ENCODE results near the gene NUP210. TPM values are rescaled to one million over a fixed set of nuclear protein-coding genes. Genes with fewer than 3 reads are reported as not detected.

NUP210 gene
- total RNA-seq, result 100 to 1,000 TPM; 162 to 171 TPM

DNA sequence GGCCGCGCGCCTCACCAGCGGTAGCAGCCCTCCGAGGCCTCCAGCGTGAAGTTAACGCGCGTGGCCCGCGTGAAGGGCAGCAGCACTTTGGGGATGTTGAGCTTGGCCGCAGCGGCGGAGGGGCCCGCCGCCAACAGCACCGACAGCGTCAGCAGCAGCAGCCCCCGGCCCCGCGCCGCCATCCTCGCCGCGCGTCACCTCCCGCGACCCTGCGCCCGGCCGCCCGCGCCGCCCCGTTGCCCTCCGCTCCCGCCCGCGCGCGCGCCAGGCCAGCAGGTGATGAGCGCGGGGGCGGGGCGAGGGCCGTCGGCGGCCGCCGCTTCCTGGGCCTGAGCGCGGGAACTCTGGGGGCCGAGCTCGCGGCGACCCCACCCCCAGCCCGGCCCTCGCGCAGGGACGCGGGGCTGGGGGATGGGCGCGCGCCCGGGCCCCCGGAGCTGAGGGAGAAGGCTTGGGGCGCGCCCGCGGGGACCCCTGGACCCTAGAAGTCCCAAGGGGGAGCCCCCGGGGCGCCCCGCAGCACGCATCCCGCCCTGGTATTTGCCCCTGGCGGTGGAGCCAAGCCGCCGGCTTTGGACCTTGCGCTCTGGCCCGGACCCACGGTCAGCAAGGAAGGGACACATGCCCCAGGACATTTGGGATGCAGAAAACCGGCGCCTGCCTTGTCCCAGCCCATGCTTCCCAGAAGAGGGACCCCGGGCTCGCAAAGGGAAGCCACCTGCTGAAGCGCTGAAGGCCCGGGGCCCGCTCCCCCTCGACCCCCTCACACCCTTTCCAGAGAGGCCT lies at the start of gene NUP210:
Gene NUP210 (minus strand): TSS at position 278 of the 786 bp plus-strand sequence. CDS start 96 bp downstream, at position 182.

Other genes with a start within 250 kb of the NUP210 start
- gene HDAC11, start 60.0 kb upstream of the NUP210 start, total RNA-seq, result 1 to 10 TPM; 1.8 to 3.0 TPM
- gene FBLN2, start 128.8 kb upstream of the NUP210 start, total RNA-seq, result under 1 TPM in 1 of 2 experiments, not detected in 1; 0.17 TPM